Chondrocyte (in vitro differentiated cells): ENCODE results near the gene TXLNG. TPM values are rescaled to one million over a fixed set of nuclear protein-coding genes. Genes with fewer than 3 reads are reported as not detected.

ENCODE experiments used
- DNase-seq: peaks from one replicate; pipeline ENCODE4 v3.0.0; 2021; ENCODE audit warnings: mixed read lengths, low spot score
- H3K27ac Mint-ChIP-seq: one replicate; pipeline ENCODE4 v1.8.0; 2021; ENCODE audit warnings: mild to moderate bottlenecking, moderate library complexity, mixed read lengths; ENCODE audit not compliant: unreplicated experiment
- H3K27me3 Mint-ChIP-seq: 2 replicates; pipeline ENCODE4 v1.8.0; 2021; ENCODE audit warnings: low read depth, mixed read lengths
- H3K36me3 Mint-ChIP-seq: 2 replicates; pipeline ENCODE4 v1.8.0; 2021; ENCODE audit warnings: low read depth, mixed read lengths
- H3K4me1 Mint-ChIP-seq: 2 replicates; pipeline ENCODE4 v1.8.0; 2021; ENCODE audit warnings: low read depth, mild to moderate bottlenecking, mixed read lengths
- H3K4me3 Mint-ChIP-seq: one replicate; pipeline ENCODE4 v1.8.0; 2021; ENCODE audit warnings: mild to moderate bottlenecking, moderate library complexity, mixed read lengths; ENCODE audit not compliant: unreplicated experiment
- H3K9me3 Mint-ChIP-seq: 2 replicates; pipeline ENCODE4 v1.8.0; 2021; ENCODE audit warnings: low read depth, mixed read lengths
- total RNA-seq: library from RNA; stranded (reverse); gene quantifications from 3 replicates; pipeline ENCODE4 v1.2.1, GENCODE V29; 2021
- TF ChIP-seq, protein P1 (sequence below): fragments of 200-600 bp; sonication (generic); IDR thresholded peaks from 2 replicates; pipeline ENCODE4 v1.5.0; 2021; ENCODE audit warnings: antibody characterized with exemption, mild to moderate bottlenecking, moderate library complexity

Gene TXLNG
- total RNA-seq, 1 donor from 2014 or later = 9.1 TPM

DNA sequence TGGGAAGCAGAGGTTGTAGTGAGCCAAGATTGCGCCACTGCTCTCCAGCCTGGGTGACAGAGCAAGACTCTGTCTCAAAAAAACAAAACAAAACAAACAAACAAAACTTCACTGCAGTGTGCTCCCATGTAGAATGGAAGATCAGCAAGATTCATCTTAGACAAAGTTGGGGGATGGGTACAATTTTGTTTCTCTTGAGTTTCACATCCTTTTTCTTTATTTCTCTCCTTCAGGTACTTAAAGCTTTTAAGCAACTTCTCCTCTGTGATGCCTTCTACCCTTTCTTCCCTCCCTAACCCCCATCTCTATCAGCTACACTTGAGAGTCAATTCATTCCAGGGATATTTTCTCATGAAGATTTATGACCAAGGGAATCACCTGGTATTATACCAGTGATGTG is 99.4 kb downstream of the TXLNG start:
- H3K4me1 Mint-ChIP-seq = peaks cover 12% of the 10 kb centered on the region
- TF ChIP-seq, protein P1, sequence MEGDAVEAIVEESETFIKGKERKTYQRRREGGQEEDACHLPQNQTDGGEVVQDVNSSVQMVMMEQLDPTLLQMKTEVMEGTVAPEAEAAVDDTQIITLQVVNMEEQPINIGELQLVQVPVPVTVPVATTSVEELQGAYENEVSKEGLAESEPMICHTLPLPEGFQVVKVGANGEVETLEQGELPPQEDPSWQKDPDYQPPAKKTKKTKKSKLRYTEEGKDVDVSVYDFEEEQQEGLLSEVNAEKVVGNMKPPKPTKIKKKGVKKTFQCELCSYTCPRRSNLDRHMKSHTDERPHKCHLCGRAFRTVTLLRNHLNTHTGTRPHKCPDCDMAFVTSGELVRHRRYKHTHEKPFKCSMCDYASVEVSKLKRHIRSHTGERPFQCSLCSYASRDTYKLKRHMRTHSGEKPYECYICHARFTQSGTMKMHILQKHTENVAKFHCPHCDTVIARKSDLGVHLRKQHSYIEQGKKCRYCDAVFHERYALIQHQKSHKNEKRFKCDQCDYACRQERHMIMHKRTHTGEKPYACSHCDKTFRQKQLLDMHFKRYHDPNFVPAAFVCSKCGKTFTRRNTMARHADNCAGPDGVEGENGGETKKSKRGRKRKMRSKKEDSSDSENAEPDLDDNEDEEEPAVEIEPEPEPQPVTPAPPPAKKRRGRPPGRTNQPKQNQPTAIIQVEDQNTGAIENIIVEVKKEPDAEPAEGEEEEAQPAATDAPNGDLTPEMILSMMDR = no peak
- DNase-seq = no peak
- H3K27me3 Mint-ChIP-seq = no peaks in the 10 kb centered on the region
- no peaks in the 10 kb centered on the region for H3K36me3 Mint-ChIP-seq
- no peak overlapping the region for H3K27ac Mint-ChIP-seq
- H3K9me3 Mint-ChIP-seq = no peaks in the 10 kb centered on the region
- no peak overlapping the region for H3K4me3 Mint-ChIP-seq

DNA sequence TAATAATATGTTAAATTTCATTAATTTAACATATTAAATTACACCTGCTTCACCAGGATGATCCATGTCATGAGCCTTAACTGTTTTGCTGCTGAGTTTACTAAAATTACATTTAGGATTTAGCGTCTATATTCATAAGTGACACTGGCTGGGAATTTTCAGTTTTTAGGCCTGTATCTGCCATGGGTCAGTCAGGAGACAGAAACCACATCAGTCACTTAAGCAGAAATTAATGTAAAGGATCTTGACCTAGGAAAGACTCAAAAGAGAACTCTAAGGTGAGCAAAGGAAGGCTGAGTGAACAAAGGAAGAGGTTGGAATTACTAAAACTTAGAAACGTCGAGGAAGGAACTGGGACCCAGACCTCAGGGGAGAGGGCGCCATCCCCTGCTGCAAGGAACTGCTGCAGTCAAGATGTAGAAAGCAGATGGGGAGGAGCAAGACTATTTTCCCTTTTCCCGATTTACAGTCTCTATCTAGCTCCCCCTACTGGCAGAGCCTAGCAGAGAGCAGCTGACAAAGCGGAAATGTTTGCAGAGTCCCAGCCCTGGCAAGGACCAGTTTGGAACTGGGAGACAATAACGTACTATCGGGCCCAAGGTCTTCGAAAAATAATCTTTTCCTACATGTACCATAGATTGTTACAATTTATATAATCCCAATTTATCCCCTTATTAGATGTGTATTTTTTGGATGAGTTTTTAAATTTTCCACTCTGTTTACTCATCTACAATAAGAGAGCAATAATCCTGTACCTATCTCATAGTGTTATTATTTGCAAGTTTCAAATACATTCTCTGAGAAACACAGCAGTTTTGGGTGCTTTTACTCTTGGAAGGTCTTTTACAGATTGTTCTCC is 106.5 kb downstream of the TXLNG start:
- Mint-ChIP-seq H3K4me3 (no peak overlapping the region), H3K9me3 (no peaks in the 10 kb centered on the region), H3K4me1 (peaks cover 8% of the 10 kb centered on the region), H3K27me3 (peaks cover 3% of the 10 kb centered on the region), H3K27ac (no peak overlapping the region), H3K36me3 (no peaks in the 10 kb centered on the region)
- DNase-seq = no peak
- TF ChIP-seq, protein P1 = peak; percentile 96

Other genes starting within 250 kb of the TXLNG start
- not detected in 3 replicates for gene S100G, start 136.3 kb upstream of the TXLNG start, total RNA-seq
- 25.3 to 29.7 TPM (median 26.1 TPM) in 3 replicates for gene CTPS2, start 73.8 kb upstream of the TXLNG start, total RNA-seq
- gene SYAP1, start 66.9 kb upstream of the TXLNG start, total RNA-seq = 52.8 to 53.4 TPM (median 53.3 TPM) in 3 replicates
- 122 to 151 TPM (median 142 TPM) in 3 replicates for gene RBBP7, start 83.9 kb downstream of the TXLNG start, total RNA-seq
- gene REPS2, start 160.2 kb downstream of the TXLNG start, total RNA-seq = 2.0 to 2.4 TPM (median 2.2 TPM) in 3 replicates